Esophagus muscularis mucosa (tissue), 4 donors: ENCODE data around the gene EGFL7. TPM values are rescaled to one million over a fixed set of nuclear protein-coding genes. Genes with fewer than 3 reads are reported as not detected.

ENCODE experiments used
- DNase-seq: peaks from one replicate; pipeline ENCODE4 v3.0.0-alpha.2; 2017; ENCODE audit errors: extremely low spot score
- H3K27ac ChIP-seq, 4 donors: fragments of 200-600 bp; sonication (generic); replicated peaks in 1 of 4; 1 replicate in 3 of 4; 2 replicates in 1 of 4; pipeline ENCODE4 v1.5.1; 2016 to 2019; ENCODE audit warnings: mild to moderate bottlenecking in 1 of 4
- H3K27me3 ChIP-seq, 4 donors: fragments of 200-600 bp; sonication (generic); one replicate each; pipeline versions ENCODE4 v1.5.1 to v1.6.0; 2016 to 2019
- H3K36me3 ChIP-seq, 4 donors: fragments of 200-600 bp; sonication (generic); one replicate each; pipeline ENCODE4 v1.5.1; 2016 to 2019
- H3K4me1 ChIP-seq, 4 donors: fragments of 200-600 bp; sonication (generic); one replicate each; pipeline ENCODE4 v1.5.1; 2016 to 2019
- H3K4me3 ChIP-seq, 4 donors: fragments of 200-600 bp; sonication (generic); 1 replicate in 2 of 4; 2 replicates in 2 of 4; pipeline ENCODE4 v1.5.1; 2016 to 2019; ENCODE audit warnings: mild to moderate bottlenecking in 4 of 4, moderate library complexity in 1 of 4
- H3K9me3 ChIP-seq, 4 donors: fragments of 200-600 bp; sonication (generic); 1 replicate in 3 of 4; 2 replicates in 1 of 4; pipeline ENCODE4 v1.5.1; 2016 to 2019
- CTCF ChIP-seq, 3 experiments: fragments of 200-600 bp in 2 of 3; fragments of 450-650 bp in 1 of 3; sonication (generic) in 2 of 3; IDR thresholded peaks; one replicate each; pipeline ENCODE4 v1.5.1; 2017 to 2019; ENCODE audit warnings: antibody characterized with exemption in 3 of 3, mild to moderate bottlenecking in 2 of 3, moderate library complexity in 1 of 3
- EP300 ChIP-seq: sonication (generic); formaldehyde crosslinking; IDR thresholded peaks from one replicate; pipeline ENCODE4 v1.6.1; 2017; ENCODE audit warnings: antibody characterized with exemption
- POLR2A ChIP-seq: fragments of 450-650 bp; IDR thresholded peaks from one replicate; pipeline ENCODE4 v1.6.1; 2017; ENCODE audit warnings: antibody characterized with exemption, moderate library complexity, mild to moderate bottlenecking, low read depth
- POLR2AphosphoS5 ChIP-seq, 2 donors: sonication (generic); formaldehyde crosslinking; IDR thresholded peaks; one replicate each; pipeline ENCODE4 v1.6.1; 2017; ENCODE audit warnings: antibody characterized with exemption in 2 of 2
- WGBS: methylation state at CpG from one replicate; pipeline ENCODE4 v1.1.5; 2018; 5-methylcytosine and 5-hydroxymethylcytosine counted together
- intact Hi-C: fragments of 100-400 bp; cut with DNase I; formaldehyde crosslinking; loops from one replicate; pipeline ENCODE4 v1.15.1; 2023
- total RNA-seq, 4 donors: library from RNA; depleted of rRNA; stranded (reverse); fragments of >200 nt; gene quantifications; one replicate each; pipeline versions ENCODE4 v1.1.0 to v1.2.1, GENCODE V29; 2016

The EGFL7 gene
- total RNA-seq, 4 donors from 2014 or later = 33.2 to 134 (median 78.7) TPM

GRCh38 chr9:136628268-136628667 lies 34.4 kb upstream of the EGFL7 start:
- no peak for DNase-seq
- no peaks in the 10 kb centered on the region for H3K9me3 ChIP-seq
- H3K27me3 ChIP-seq = peaks cover 0 to 33% (median 0%) of the 10 kb centered on the region in 4 donors
- H3K36me3 ChIP-seq = no peaks in the 10 kb centered on the region
- 70% methylated on average over 26 of the region's 26 CpGs for WGBS
- H3K27ac ChIP-seq = no peak overlapping the region
- TF ChIP-seq CTCF (IDR thresholded peaks at IDR 0.05) = no peak
- intact Hi-C loops = no loop called here
- H3K4me3 ChIP-seq = no peak overlapping the region
- H3K4me1 ChIP-seq = peaks cover 34 to 56% (median 44%) of the 10 kb centered on the region in 4 donors

GRCh38 chr9:136629001-136629878 lies 33.5 kb upstream of the EGFL7 start:
- Histone ChIP-seq H3K9me3 (no peaks in the 10 kb centered on the region), H3K36me3 (no peaks in the 10 kb centered on the region), H3K27ac (no peak overlapping the region), H3K4me3 (no peak overlapping the region), H3K4me1 (peaks cover 27 to 48% (median 37%) of the 10 kb centered on the region in 4 donors), H3K27me3 (peaks cover 0 to 33% (median 0%) of the 10 kb centered on the region in 4 donors)
- WGBS = 80% methylated on average over 12 of the region's 22 CpGs
- DNase-seq = no peak
- intact Hi-C loops = no loop called here
- TF ChIP-seq POLR2AphosphoS5 (IDR thresholded peaks at IDR 0.05) = no peak
- TF ChIP-seq EP300 = no peak
- TF ChIP-seq CTCF (IDR thresholded peaks at IDR 0.05) = no peak
- no peak for TF ChIP-seq POLR2A

DNA sequence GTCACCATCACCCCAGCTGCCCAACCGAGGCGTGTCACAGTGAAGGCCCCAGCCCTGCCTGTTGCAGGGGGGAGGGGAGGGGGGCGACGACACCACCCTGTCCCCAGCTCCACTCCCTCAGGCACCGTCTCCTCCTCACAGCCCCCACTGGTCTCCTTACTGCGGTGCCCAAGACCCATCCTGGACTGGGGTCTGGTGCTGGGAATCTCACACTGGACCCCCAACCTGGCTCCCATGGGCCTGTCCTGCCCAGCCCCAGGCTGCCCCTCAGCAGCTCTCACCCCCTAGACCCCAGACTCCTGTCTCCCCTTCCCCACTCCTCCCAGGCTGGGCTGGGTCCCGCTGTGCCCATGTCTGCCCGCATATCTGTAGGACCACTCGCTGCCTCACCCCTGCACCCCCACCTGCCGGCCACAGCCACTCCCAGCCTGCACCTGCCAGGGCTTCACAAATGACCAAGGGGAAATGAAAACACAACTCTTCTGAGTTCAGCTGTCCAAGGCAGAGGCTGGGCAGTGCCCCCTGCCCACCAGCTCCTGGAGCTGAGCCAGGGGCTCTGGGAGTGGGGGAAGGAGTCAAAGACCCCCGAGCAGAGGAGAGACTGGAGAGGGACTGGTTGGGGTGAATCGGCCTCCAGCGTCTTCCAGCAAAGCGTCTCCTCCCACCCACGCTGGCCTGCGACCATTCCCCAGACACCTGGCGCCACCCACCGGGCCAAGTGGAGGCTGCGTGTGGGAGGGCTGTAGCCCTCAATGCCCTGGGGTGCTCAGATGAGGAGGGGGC lies 32.6 kb upstream of the EGFL7 start:
- no peak overlapping the region for H3K27ac ChIP-seq
- intact Hi-C loops = no loop called here
- TF ChIP-seq EP300 (no peak), POLR2A (no peak), POLR2AphosphoS5 (IDR thresholded peaks at IDR 0.05) (no peak), CTCF (IDR thresholded peaks at IDR 0.05) (peak; percentile 45 to 59 (median 47))
- H3K27me3 ChIP-seq = peaks cover 0 to 33% (median 0%) of the 10 kb centered on the region in 4 donors
- no peak for DNase-seq
- H3K4me3 ChIP-seq = no peak overlapping the region
- 35% methylated on average over 19 of the region's 19 CpGs for WGBS
- peaks cover 19 to 39% (median 28%) of the 10 kb centered on the region in 4 donors for H3K4me1 ChIP-seq
- H3K36me3 ChIP-seq = no peaks in the 10 kb centered on the region
- H3K9me3 ChIP-seq = no peaks in the 10 kb centered on the region

GRCh38 chr9:136630662-136630992 lies 32.1 kb upstream of the EGFL7 start:
- no peak for TF ChIP-seq EP300
- TF ChIP-seq POLR2AphosphoS5 (IDR thresholded peaks at IDR 0.05) = no peak
- TF ChIP-seq CTCF (IDR thresholded peaks at IDR 0.05) = no peak
- TF ChIP-seq POLR2A = no peak
- H3K4me1 ChIP-seq = peaks cover 15 to 34% (median 23%) of the 10 kb centered on the region in 4 donors
- no peak overlapping the region for H3K4me3 ChIP-seq
- H3K9me3 ChIP-seq = no peaks in the 10 kb centered on the region
- WGBS = 71% methylated on average over 12 of the region's 12 CpGs
- intact Hi-C loops = no loop called here
- peaks cover 0 to 33% (median 0%) of the 10 kb centered on the region in 4 donors for H3K27me3 ChIP-seq
- H3K27ac ChIP-seq = no peak overlapping the region
- DNase-seq = no peak
- H3K36me3 ChIP-seq = no peaks in the 10 kb centered on the region
